ENCODE results near the gene VDR.

VDR gene

DNA sequence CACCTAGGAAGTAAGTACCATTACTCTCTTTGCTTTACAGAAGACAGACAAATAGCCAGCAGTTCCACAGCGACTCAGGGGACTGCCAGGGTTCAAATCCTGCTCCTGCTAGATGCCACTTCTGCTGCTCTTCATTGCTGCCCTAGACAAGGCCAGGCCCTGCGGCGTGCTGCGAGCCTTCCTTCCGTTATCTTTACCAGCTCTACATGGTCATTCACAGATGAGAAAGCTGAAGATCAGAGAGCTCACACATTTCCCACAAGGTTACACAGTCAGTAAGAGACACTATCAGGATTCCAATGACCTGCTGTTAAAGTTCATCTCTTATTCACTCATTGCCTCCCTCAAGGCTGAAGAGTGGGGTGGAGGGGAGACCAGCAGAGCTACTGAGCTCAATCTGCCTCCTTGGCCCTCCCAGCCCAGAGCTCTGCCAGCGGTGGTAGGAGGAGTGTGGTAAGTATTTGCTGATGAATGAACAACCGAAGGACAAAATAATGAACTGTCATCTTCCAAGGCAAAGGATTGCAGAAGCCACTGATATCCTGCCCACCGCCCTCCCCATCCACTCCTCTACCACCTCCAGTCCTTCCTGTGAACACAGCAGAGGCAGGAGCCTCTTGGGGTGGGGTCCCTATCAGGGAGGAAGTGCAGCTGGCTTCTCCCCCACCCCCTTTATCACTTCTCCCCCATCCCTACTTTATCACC, 70.4 kb downstream of the VDR start:
- no peak overlapping the region for H3K4me3 ChIP-seq (ENCODE audit: low read depth, low read length)
- ChIA-PET POLR2A (no interaction called here), CTCF (interaction anchor here (0.9 to 28.0 kb wide), 11 partner anchors 7 to 784 kb away, joined by 3 to 1054 read pairs (median 8); partner anchors contain the start of genes ENDOU, HDAC7, SLC48A1 and TMEM106C)
- TF ChIP-seq CTCF (IDR thresholded peaks at IDR 0.05; ENCODE audit: insufficient read depth, low read length, missing control alignments) = no peak
- DNase-seq (ENCODE audit: low read depth, low spot score) = no peak

DNA sequence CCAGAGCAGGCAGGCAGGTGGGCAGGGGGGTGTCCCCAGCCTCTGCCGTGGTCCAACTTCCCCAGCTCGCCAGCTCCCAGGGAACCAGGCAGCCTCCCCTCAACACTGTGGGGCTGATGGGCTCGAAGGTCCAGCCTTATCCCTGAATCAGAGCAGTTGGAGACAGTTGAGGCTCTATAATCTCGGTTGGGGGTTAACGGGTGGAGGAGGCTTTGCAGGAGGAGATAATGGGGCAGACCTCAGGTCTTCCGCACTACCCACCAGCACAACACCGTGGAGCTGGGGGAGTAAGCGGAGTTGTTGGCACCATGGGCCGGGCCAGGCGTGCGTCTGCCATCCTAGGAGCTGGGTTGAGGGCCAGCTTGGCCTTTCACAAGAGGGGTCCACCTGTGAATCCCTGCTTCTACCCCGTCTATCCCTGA, 71.2 kb downstream of the VDR start:
- no peak for DNase-seq (ENCODE audit: low read depth, low spot score)
- H3K4me3 ChIP-seq (ENCODE audit: low read depth, low read length) = no peak overlapping the region
- ChIA-PET POLR2A (no interaction called here), CTCF (interaction anchor here (0.9 to 28.0 kb wide), 11 partner anchors 6 to 784 kb away, joined by 3 to 1054 read pairs (median 8); partner anchors contain the start of genes ENDOU, HDAC7, RPAP3 and SLC48A1)
- no peak for TF ChIP-seq CTCF (IDR thresholded peaks at IDR 0.05; ENCODE audit: insufficient read depth, low read length, missing control alignments)

- POLR2A ChIA-PET = no interaction called here
- CTCF ChIA-PET = interaction anchor here (0.8 to 28.0 kb wide), 7 partner anchors 10 to 127 kb away, joined by 4 to 1054 read pairs (median 8); partner anchors contain the start of genes ENDOU, HDAC7, RAPGEF3 and RPAP3
- no peak overlapping the region for H3K4me3 ChIP-seq (ENCODE audit: low read depth, low read length)
- no peak for TF ChIP-seq CTCF (IDR thresholded peaks at IDR 0.05; ENCODE audit: insufficient read depth, low read length, missing control alignments)
- no peak for DNase-seq (ENCODE audit: low read depth, low spot score)
These were observed 72.4 kb downstream of the VDR start for GRCh38 chr12:47832263-47832933.

GRCh38 chr12:47829584-47829983, 75.2 kb downstream of the VDR start:
- ChIA-PET POLR2A (interaction anchor here (2.4 kb wide), 1 partner anchor 9 kb away, joined by 14 read pairs; the partner anchor contains the start of gene HDAC7), CTCF (interaction anchor here (0.9 to 28.0 kb wide), 6 partner anchors 9 to 139 kb away, joined by 3 to 1054 read pairs (median 286); partner anchors contain the start of genes ENDOU, HDAC7 and SLC48A1)
- DNase-seq (ENCODE audit: low read depth, low spot score) = no peak
- no peak for TF ChIP-seq CTCF (IDR thresholded peaks at IDR 0.05; ENCODE audit: insufficient read depth, low read length, missing control alignments)
- H3K4me3 ChIP-seq (ENCODE audit: low read depth, low read length) = no peak overlapping the region

DNA sequence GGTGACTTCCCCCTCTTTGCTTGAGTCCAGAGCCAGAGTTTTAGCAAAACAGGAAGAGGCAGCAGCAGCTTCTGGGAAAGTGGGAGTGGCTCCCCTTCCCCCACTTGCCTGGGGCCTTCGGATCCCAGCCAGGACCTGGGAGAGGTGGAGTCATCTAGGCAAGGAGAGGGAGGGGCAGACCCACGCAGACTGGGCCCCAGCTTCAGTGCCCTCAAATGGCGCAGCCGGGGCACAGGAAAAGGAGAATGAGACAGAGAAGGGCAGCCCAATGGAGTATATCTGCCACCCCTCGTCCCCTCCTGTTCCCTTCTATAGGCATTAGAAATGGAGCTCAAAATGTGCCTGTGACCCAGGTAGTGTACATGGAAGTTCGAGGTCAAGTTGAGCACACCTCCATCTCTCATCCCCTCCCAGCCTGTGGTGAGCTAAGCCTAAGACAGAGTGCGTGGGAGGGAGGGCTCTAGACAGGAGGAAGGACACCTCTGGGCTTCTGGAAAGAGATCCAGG, 75.8 kb downstream of the VDR start:
- CTCF ChIA-PET = interaction anchor here (0.9 to 28.0 kb wide), 8 partner anchors 10 to 139 kb away, joined by 3 to 1054 read pairs (median 81); partner anchors contain the start of genes ENDOU, HDAC7, SLC48A1 and TMEM106C
- TF ChIP-seq CTCF (IDR thresholded peaks at IDR 0.05; ENCODE audit: insufficient read depth, low read length, missing control alignments) = no peak
- H3K4me3 ChIP-seq (ENCODE audit: low read depth, low read length) = no peak overlapping the region
- DNase-seq (ENCODE audit: low read depth, low spot score) = no peak
- POLR2A ChIA-PET = interaction anchor here (0.6 to 2.4 kb wide), 3 partner anchors 9 to 11 kb away, joined by 4 to 14 read pairs (median 7); partner anchors contain the start of gene HDAC7
